CD14-positive monocyte (primary cell): ENCODE measurements around the gene LYRM7. TPM values are rescaled to one million over a fixed set of nuclear protein-coding genes. Genes with fewer than 3 reads are reported as not detected.

Experiments
- DNase-seq, 3 donors: peaks; one replicate each; pipeline ENCODE4 v3.0.0-alpha.2; 2011 to 2022
- H2AFZ ChIP-seq: 2 replicates; pipeline ENCODE4 v1.6.0; 2012; ENCODE audit warnings: mild to moderate bottlenecking, low read depth, low read length, inconsistent platforms; ENCODE audit not compliant: insufficient read depth, poor library complexity, severe bottlenecking
- H3K27ac ChIP-seq, 2 donors: 1 replicate in 1 of 2; 2 replicates in 1 of 2; pipeline ENCODE4 v1.5.1; 2012 to 2013; ENCODE audit warnings: low read length in 2 of 2, control low read depth in 1 of 2, inconsistent platforms in 1 of 2, low read depth in 1 of 2, mild to moderate bottlenecking in 1 of 2
- H3K27me3 ChIP-seq, 2 donors: one replicate each; pipeline versions ENCODE4 v1.6.0 to v1.6.1; 2011 to 2013; ENCODE audit warnings: low read length in 2 of 2; ENCODE audit not compliant: control insufficient read depth in 2 of 2, insufficient read depth in 2 of 2
- H3K36me3 ChIP-seq, 2 donors: replicated peaks in 1 of 2; 1 replicate in 1 of 2; 2 replicates in 1 of 2; pipeline versions ENCODE4 v1.5.1 to v1.6.1; 2012 to 2013; ENCODE audit warnings: low read length in 2 of 2, control low read depth in 1 of 2, inconsistent platforms in 1 of 2, mild to moderate bottlenecking in 1 of 2; ENCODE audit not compliant: insufficient read depth in 2 of 2, control insufficient read depth in 1 of 2
- H3K4me1 ChIP-seq, 2 donors: 1 replicate in 1 of 2; 2 replicates in 1 of 2; pipeline versions ENCODE4 v1.5.1 to v1.6.1; 2012 to 2013; ENCODE audit warnings: low read length in 2 of 2, control low read depth in 1 of 2, inconsistent platforms in 1 of 2, mild to moderate bottlenecking in 1 of 2, moderate library complexity in 1 of 2; ENCODE audit not compliant: insufficient read depth in 2 of 2, control insufficient read depth in 1 of 2
- H3K4me2 ChIP-seq: replicated peaks from 2 replicates; pipeline ENCODE3; 2012; ENCODE audit warnings: low read length, moderate library complexity, mild to moderate bottlenecking; ENCODE audit not compliant: poor library complexity, severe bottlenecking; ENCODE audit errors: extremely low read depth
- H3K4me3 ChIP-seq, 3 experiments: fragments of 200-600 bp in 1 of 3; sonication (generic) in 1 of 3; replicated peaks in 1 of 3; 1 replicate in 2 of 3; 2 replicates in 1 of 3; pipeline ENCODE4 v1.5.1; 2011 to 2013; ENCODE audit warnings: low read length in 3 of 3, mild to moderate bottlenecking in 3 of 3, control low read depth in 2 of 3, low read depth in 2 of 3, inconsistent platforms in 1 of 3, moderate library complexity in 1 of 3
- H3K79me2 ChIP-seq: 2 replicates; pipeline ENCODE4 v1.6.0; 2012; ENCODE audit warnings: mild to moderate bottlenecking, control low read depth, inconsistent platforms, low read length, moderate library complexity; ENCODE audit not compliant: insufficient read depth
- H3K9ac ChIP-seq: 2 replicates; pipeline ENCODE4 v1.6.0; 2017; ENCODE audit warnings: low read length, mild to moderate bottlenecking; ENCODE audit not compliant: insufficient read depth, poor library complexity, severe bottlenecking
- H3K9me3 ChIP-seq, 2 donors: replicated peaks in 1 of 2; 1 replicate in 1 of 2; 2 replicates in 1 of 2; pipeline versions ENCODE4 v1.5.1 to v1.6.1; 2012 to 2013; ENCODE audit warnings: low read length in 2 of 2, control low read depth in 1 of 2; ENCODE audit not compliant: control insufficient read depth in 1 of 2, insufficient read depth in 1 of 2
- H4K20me1 ChIP-seq: 2 replicates; pipeline ENCODE4 v1.6.0; 2012; ENCODE audit warnings: mild to moderate bottlenecking, low read length, control low read depth, moderate library complexity; ENCODE audit not compliant: insufficient read depth
- H3K27ac Mint-ChIP-seq, 7 donors: one replicate each; pipeline ENCODE4 v1.8.0; 2020; ENCODE audit warnings: mild to moderate bottlenecking in 7 of 7, mixed read lengths in 7 of 7, moderate library complexity in 6 of 7, inconsistent platforms in 2 of 7
- H3K27me3 Mint-ChIP-seq, 3 donors: one replicate each; pipeline ENCODE4 v1.8.0; 2021 to 2022; ENCODE audit warnings: low read depth in 3 of 3, mild to moderate bottlenecking in 3 of 3, mixed read lengths in 3 of 3, moderate library complexity in 3 of 3, inconsistent platforms in 1 of 3
- H3K36me3 Mint-ChIP-seq, 2 donors: one replicate each; pipeline ENCODE4 v1.8.0; 2020; ENCODE audit warnings: mixed read lengths in 2 of 2, inconsistent platforms in 1 of 2, mild to moderate bottlenecking in 1 of 2
- H3K4me1 Mint-ChIP-seq: one replicate; pipeline ENCODE4 v1.8.0; 2020; ENCODE audit warnings: mild to moderate bottlenecking, mixed read lengths
- H3K4me3 Mint-ChIP-seq, 2 donors: one replicate each; pipeline ENCODE4 v1.8.0; 2020; ENCODE audit warnings: mild to moderate bottlenecking in 2 of 2, mixed read lengths in 2 of 2, moderate library complexity in 1 of 2
- H3K9me3 Mint-ChIP-seq, 7 donors: one replicate each; pipeline ENCODE4 v1.8.0; 2020 to 2022; ENCODE audit warnings: mixed read lengths in 7 of 7, mild to moderate bottlenecking in 6 of 7, moderate library complexity in 6 of 7, inconsistent platforms in 2 of 7
- WGBS: methylation state at CpG from one replicate; pipeline ENCODE4 v1.1.5; 2013; ENCODE audit warnings: missing lambda C conversion rate; ENCODE audit not compliant: insufficient coverage; 5-methylcytosine and 5-hydroxymethylcytosine counted together
- intact Hi-C, 2 donors: fragments of 100-400 bp; cut with micrococcal nuclease; formaldehyde crosslinking; loops; one replicate each; pipeline versions ENCODE4 v1.15.0 to v1.15.1; 2023
- polyA plus RNA-seq, 3 donors: library from polyadenylated mRNA; depleted of rRNA in 1 of 3; unstranded in 2 of 3; stranded (reverse) in 1 of 3; fragments of 300-500 nt in 2 of 3; fragments of >200 nt in 1 of 3; fragmentation: Illumina TruSeq in 2 of 3; gene quantifications; 1 replicate in 2 of 3; 2 replicates in 1 of 3; pipeline ENCODE4 v1.2.3, GENCODE V29; 2012 to 2021
- TF ChIP-seq, protein P1 (sequence below): fragments of 200-600 bp; IDR thresholded peaks from one replicate; pipeline ENCODE4 v1.8.0; 2022; ENCODE audit warnings: antibody characterized with exemption, mild to moderate bottlenecking

The LYRM7 gene
- polyA plus RNA-seq, 3 donors, result 3.1 to 3.7 (median 3.2) TPM

DNA sequence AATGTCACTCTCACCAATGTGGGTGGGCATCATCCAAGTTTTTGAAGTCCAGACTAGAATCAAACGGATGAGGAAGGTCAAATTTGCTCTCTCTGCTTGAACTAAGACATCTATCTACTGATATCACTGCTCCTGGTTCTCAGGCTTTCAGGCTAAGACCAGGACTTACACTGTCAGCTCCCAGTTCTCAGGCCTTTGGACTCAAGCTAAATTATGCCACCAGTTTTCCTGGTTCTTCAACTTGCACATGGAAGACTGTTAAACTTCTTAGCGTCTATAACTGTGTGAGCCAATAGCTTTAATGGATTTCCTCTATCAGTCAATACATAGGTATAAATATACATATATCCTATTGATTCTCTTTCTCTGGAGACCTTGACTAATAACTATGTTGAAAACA is 35.3 kb downstream of the LYRM7 start:
- intact Hi-C loops, result no loop called here
- Histone ChIP-seq H3K4me3 (no peak overlapping the region), H3K27me3 (no peaks in the 10 kb centered on the region), H3K4me1 (peaks cover 34 to 35% of the 10 kb centered on the region in 2 donors), H3K27ac (peak overlapping the region in 1 of 2 donors; percentile 27), H3K79me2 (peaks cover 3% of the 10 kb centered on the region), H3K9ac (no peak overlapping the region), H3K4me2 (no peak overlapping the region), H2AFZ (no peak overlapping the region), H3K36me3 (no peaks in the 10 kb centered on the region), H4K20me1 (no peaks in the 10 kb centered on the region), H3K9me3 (no peaks in the 10 kb centered on the region)
- no peaks in the 10 kb centered on the region for H3K36me3 Mint-ChIP-seq
- TF ChIP-seq, protein P1, sequence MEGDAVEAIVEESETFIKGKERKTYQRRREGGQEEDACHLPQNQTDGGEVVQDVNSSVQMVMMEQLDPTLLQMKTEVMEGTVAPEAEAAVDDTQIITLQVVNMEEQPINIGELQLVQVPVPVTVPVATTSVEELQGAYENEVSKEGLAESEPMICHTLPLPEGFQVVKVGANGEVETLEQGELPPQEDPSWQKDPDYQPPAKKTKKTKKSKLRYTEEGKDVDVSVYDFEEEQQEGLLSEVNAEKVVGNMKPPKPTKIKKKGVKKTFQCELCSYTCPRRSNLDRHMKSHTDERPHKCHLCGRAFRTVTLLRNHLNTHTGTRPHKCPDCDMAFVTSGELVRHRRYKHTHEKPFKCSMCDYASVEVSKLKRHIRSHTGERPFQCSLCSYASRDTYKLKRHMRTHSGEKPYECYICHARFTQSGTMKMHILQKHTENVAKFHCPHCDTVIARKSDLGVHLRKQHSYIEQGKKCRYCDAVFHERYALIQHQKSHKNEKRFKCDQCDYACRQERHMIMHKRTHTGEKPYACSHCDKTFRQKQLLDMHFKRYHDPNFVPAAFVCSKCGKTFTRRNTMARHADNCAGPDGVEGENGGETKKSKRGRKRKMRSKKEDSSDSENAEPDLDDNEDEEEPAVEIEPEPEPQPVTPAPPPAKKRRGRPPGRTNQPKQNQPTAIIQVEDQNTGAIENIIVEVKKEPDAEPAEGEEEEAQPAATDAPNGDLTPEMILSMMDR, result no peak
- no peak overlapping the region for H3K4me3 Mint-ChIP-seq
- H3K27me3 Mint-ChIP-seq, result no peaks in the 10 kb centered on the region
- WGBS, result 100% methylated on average over 1 of the region's 2 CpGs
- no peak for DNase-seq
- peak overlapping the region in 5 of 7 donors; percentile 38 to 74 (median 60) for H3K27ac Mint-ChIP-seq
- H3K4me1 Mint-ChIP-seq, result peaks cover 42% of the 10 kb centered on the region
- H3K9me3 Mint-ChIP-seq, result no peaks in the 10 kb centered on the region

DNA sequence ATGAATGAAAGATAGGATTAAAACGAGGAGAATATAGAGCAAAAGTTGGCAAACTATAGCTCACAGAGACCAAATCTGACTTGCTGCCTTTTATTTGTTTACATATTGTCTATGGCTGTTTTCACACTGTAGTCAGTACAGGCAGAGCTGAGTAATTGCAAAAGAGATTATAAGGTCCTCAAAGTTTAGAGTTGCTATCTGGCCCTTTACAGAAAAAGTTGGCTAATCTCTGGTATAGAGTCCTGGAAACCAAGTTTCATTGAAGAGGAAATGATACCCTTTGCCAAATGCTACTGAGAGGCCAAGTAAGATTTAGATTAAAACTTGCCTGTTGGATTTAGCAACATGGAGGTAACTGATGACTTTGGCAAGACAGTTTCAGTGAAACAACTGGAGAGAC is 36.0 kb downstream of the LYRM7 start:
- Histone ChIP-seq H3K9me3 (no peaks in the 10 kb centered on the region), H3K4me1 (peaks cover 41 to 42% of the 10 kb centered on the region in 2 donors), H2AFZ (no peak overlapping the region), H3K9ac (no peak overlapping the region), H3K4me2 (no peak overlapping the region), H3K79me2 (peaks cover 9% of the 10 kb centered on the region), H3K36me3 (no peaks in the 10 kb centered on the region), H4K20me1 (no peaks in the 10 kb centered on the region), H3K4me3 (no peak overlapping the region), H3K27me3 (no peaks in the 10 kb centered on the region), H3K27ac (peak overlapping the region in 1 of 2 donors; percentile 27)
- peaks cover 49% of the 10 kb centered on the region for H3K4me1 Mint-ChIP-seq
- H3K9me3 Mint-ChIP-seq, result no peaks in the 10 kb centered on the region
- TF ChIP-seq, protein P1, result no peak
- no peak overlapping the region for H3K4me3 Mint-ChIP-seq
- intact Hi-C loops, result no loop called here
- no CpG with 5 or more reads among the region's 1 CpG for WGBS
- DNase-seq, result peak in 2 of 3 donors; percentile 6 to 16
- H3K36me3 Mint-ChIP-seq, result no peaks in the 10 kb centered on the region
- H3K27me3 Mint-ChIP-seq, result no peaks in the 10 kb centered on the region
- peak overlapping the region in 6 of 7 donors; percentile 6 to 74 (median 54) for H3K27ac Mint-ChIP-seq
